Spleen (tissue), 11 donors: ENCODE measurements around the gene PAWR. TPM values are rescaled to one million over a fixed set of nuclear protein-coding genes. Genes with fewer than 3 reads are reported as not detected.

ENCODE experiments used
- DNase-seq: peaks from one replicate; pipeline ENCODE4 v3.0.0-alpha.2; 2020
- H3K27ac ChIP-seq, 8 donors: fragments of 200-600 bp; sonication (generic) in 7 of 8; 1 replicate in 4 of 8; 2 replicates in 4 of 8; pipeline versions ENCODE4 v1.5.0 to v1.8.0; 2016 to 2021; ENCODE audit warnings: inconsistent platforms in 4 of 8, mild to moderate bottlenecking in 4 of 8, moderate library complexity in 1 of 8
- H3K27me3 ChIP-seq, 7 donors: fragments of 200-600 bp; sonication (generic) in 6 of 7; replicated peaks in 1 of 7; 1 replicate in 4 of 7; 2 replicates in 3 of 7; pipeline versions ENCODE4 v1.5.0 to v1.8.0; 2016 to 2021; ENCODE audit warnings: inconsistent platforms in 3 of 7, mild to moderate bottlenecking in 1 of 7
- H3K36me3 ChIP-seq, 6 donors: fragments of 200-600 bp; sonication (generic) in 5 of 6; 1 replicate in 4 of 6; 2 replicates in 2 of 6; pipeline versions ENCODE4 v1.5.0 to v1.8.0; 2016 to 2021; ENCODE audit warnings: inconsistent platforms in 2 of 6
- H3K4me1 ChIP-seq, 6 donors: fragments of 200-600 bp; sonication (generic) in 5 of 6; 1 replicate in 3 of 6; 2 replicates in 3 of 6; pipeline versions ENCODE4 v1.5.0 to v1.8.0; 2016 to 2021; ENCODE audit warnings: inconsistent platforms in 3 of 6
- H3K4me3 ChIP-seq, 8 donors: fragments of 200-600 bp; sonication (generic) in 7 of 8; 1 replicate in 4 of 8; 2 replicates in 4 of 8; pipeline versions ENCODE4 v1.5.0 to v1.8.0; 2016 to 2021; ENCODE audit warnings: inconsistent platforms in 4 of 8, mild to moderate bottlenecking in 4 of 8, moderate library complexity in 2 of 8
- H3K9me3 ChIP-seq, 8 donors: fragments of 200-600 bp; sonication (generic) in 7 of 8; 1 replicate in 4 of 8; 2 replicates in 4 of 8; pipeline versions ENCODE4 v1.5.0 to v1.8.0; 2016 to 2021; ENCODE audit warnings: inconsistent platforms in 4 of 8
- CTCF ChIP-seq, 11 experiments: fragments of 200-600 bp in 7 of 11; fragments of 450-650 bp in 4 of 11; sonication (generic) in 4 of 11; IDR thresholded peaks in 8 of 11; conservative IDR thresholded peaks in 3 of 11; 1 replicate in 7 of 11; 2 replicates in 4 of 11; pipeline versions ENCODE4 v1.4.0 to v1.8.0; 2016 to 2021; ENCODE audit warnings: antibody characterized with exemption in 11 of 11, inconsistent platforms in 4 of 11, mild to moderate bottlenecking in 1 of 11
- POLR2A ChIP-seq, 3 donors: fragments of 450-650 bp; IDR thresholded peaks; one replicate each; pipeline ENCODE4 v1.5.1; 2017; ENCODE audit warnings: antibody characterized with exemption in 3 of 3, mild to moderate bottlenecking in 1 of 3
- POLR2AphosphoS5 ChIP-seq, 3 donors: sonication (generic); formaldehyde crosslinking; IDR thresholded peaks; one replicate each; pipeline ENCODE4 v1.5.1; 2017; ENCODE audit warnings: antibody characterized with exemption in 3 of 3
- WGBS, 5 donors: extraction: QIAGEN DNeasy Blood & Tissue Kit in 3 of 5; methylation state at CpG; one replicate each; pipeline versions ENCODE4 v1.1.5 to v1.1.7; 2013 to 2018; 5-methylcytosine and 5-hydroxymethylcytosine counted together
- intact Hi-C: fragments of 100-400 bp; cut with DNase I; formaldehyde crosslinking; loops from one replicate; pipeline ENCODE4 v1.15.0; 2023; ENCODE audit warnings: low total_unique reads
- polyA plus RNA-seq, 3 donors: library from polyadenylated mRNA; stranded (reverse); fragments of 200-250 nt; gene quantifications; one replicate each; pipeline ENCODE4 v1.2.1, GENCODE V29; 2013
- total RNA-seq, 7 donors: library from RNA; depleted of rRNA in 3 of 7; stranded (reverse); fragments of >200 nt in 3 of 7; fragmentation: NEBNext Ultra II Directional in 4 of 7; extraction: Animal tissue kit (Norgen Biotek cat#: 25700) in 4 of 7; gene quantifications; one replicate each; pipeline versions ENCODE4 v1.1.0 to v1.2.1, GENCODE V29; 2016 to 2021
- donor health status: healthy with polysubstance abuse.
- donor health status: DM: no; HTN: no; CAD: no; lungs with moderate emphysema.
- donor health status: DM: no; HTN: no; CAD: no.
- donor health status: Bipolar disorder and iron deficiency.
- donor health status: healthy.
- donor health status: DM: no; HTN: no; CAD: no.
- donor health status: DM: yes; HTN: yes; CAD: no.

PAWR gene
- total and polyA plus RNA-seq, 10 donors = 16.1 to 38.0 (median 30.3) TPM

- Histone ChIP-seq H3K4me1 (peaks cover 10 to 59% (median 36%) of the 10 kb centered on the region in 6 donors), H3K9me3 (no peaks in the 10 kb centered on the region), H3K27ac (peak overlapping the region; percentile 68 to 84 (median 76)), H3K27me3 (peaks cover 0 to 43% (median 18%) of the 10 kb centered on the region in 7 donors), H3K4me3 (peak overlapping the region; percentile 83 to 95 (median 90)), H3K36me3 (no peaks in the 10 kb centered on the region)
- 0 to 1% (median 1%) methylated on average over 13 to 66 of the region's 66 CpGs for WGBS, 5 donors
- DNase-seq = peak; percentile 91
- TF ChIP-seq POLR2AphosphoS5 (IDR thresholded peaks at IDR 0.05) (peak in 2 of 3 donors; percentile 35 to 39), POLR2A (IDR thresholded peaks at IDR 0.05) (no peak), CTCF (IDR thresholded peaks at IDR 0.05 in 8 of 11, conservative IDR thresholded peaks at IDR 0.05 in 3 of 11) (peak in 1 of 11 experiments; percentile 25)
- intact Hi-C loops = no loop called here
Observed at GRCh38 chr12:79689477-79690141, 1.2 kb downstream of the PAWR start.

- WGBS, 5 donors = 4 to 8% (median 6%) methylated on average over 6 of the region's 6 CpGs
- peak overlapping the region; percentile 83 to 95 (median 90) for H3K4me3 ChIP-seq
- H3K9me3 ChIP-seq = no peaks in the 10 kb centered on the region
- peaks cover 0 to 43% (median 18%) of the 10 kb centered on the region in 7 donors for H3K27me3 ChIP-seq
- H3K4me1 ChIP-seq = peaks cover 10 to 59% (median 36%) of the 10 kb centered on the region in 6 donors
- no peaks in the 10 kb centered on the region for H3K36me3 ChIP-seq
- peak overlapping the region; percentile 68 to 84 (median 76) for H3K27ac ChIP-seq
- intact Hi-C loops = no loop called here
- no peak for DNase-seq
- TF ChIP-seq POLR2AphosphoS5 (IDR thresholded peaks at IDR 0.05) (no peak), POLR2A (IDR thresholded peaks at IDR 0.05) (no peak), CTCF (IDR thresholded peaks at IDR 0.05 in 8 of 11, conservative IDR thresholded peaks at IDR 0.05 in 3 of 11) (no peak)
Observed at GRCh38 chr12:79689061-79689476, 1.7 kb downstream of the PAWR start.

GRCh38 chr12:79688376-79689060, 2.2 kb downstream of the PAWR start:
- TF ChIP-seq CTCF (IDR thresholded peaks at IDR 0.05 in 8 of 11, conservative IDR thresholded peaks at IDR 0.05 in 3 of 11) = no peak
- TF ChIP-seq POLR2A (IDR thresholded peaks at IDR 0.05) = no peak
- no peak for TF ChIP-seq POLR2AphosphoS5 (IDR thresholded peaks at IDR 0.05)
- WGBS, 5 donors = 21 to 29% (median 26%) methylated on average over 6 of the region's 6 CpGs

More at GRCh38 chr12:79688376-79689060, 2.2 kb downstream of the PAWR start:
- Histone ChIP-seq H3K4me3 (peak overlapping the region; percentile 83 to 95 (median 90)), H3K4me1 (peaks cover 10 to 59% (median 36%) of the 10 kb centered on the region in 6 donors), H3K9me3 (no peaks in the 10 kb centered on the region), H3K27ac (peak overlapping the region in 7 of 8 donors; percentile 48 to 84 (median 76)), H3K36me3 (no peaks in the 10 kb centered on the region), H3K27me3 (peaks cover 0 to 43% (median 18%) of the 10 kb centered on the region in 7 donors)
- intact Hi-C loops = no loop called here
- no peak for DNase-seq
